ENCODE results near the gene SEMG2.

Gene SEMG2, protein sequence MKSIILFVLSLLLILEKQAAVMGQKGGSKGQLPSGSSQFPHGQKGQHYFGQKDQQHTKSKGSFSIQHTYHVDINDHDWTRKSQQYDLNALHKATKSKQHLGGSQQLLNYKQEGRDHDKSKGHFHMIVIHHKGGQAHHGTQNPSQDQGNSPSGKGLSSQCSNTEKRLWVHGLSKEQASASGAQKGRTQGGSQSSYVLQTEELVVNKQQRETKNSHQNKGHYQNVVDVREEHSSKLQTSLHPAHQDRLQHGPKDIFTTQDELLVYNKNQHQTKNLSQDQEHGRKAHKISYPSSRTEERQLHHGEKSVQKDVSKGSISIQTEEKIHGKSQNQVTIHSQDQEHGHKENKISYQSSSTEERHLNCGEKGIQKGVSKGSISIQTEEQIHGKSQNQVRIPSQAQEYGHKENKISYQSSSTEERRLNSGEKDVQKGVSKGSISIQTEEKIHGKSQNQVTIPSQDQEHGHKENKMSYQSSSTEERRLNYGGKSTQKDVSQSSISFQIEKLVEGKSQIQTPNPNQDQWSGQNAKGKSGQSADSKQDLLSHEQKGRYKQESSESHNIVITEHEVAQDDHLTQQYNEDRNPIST

DNA sequence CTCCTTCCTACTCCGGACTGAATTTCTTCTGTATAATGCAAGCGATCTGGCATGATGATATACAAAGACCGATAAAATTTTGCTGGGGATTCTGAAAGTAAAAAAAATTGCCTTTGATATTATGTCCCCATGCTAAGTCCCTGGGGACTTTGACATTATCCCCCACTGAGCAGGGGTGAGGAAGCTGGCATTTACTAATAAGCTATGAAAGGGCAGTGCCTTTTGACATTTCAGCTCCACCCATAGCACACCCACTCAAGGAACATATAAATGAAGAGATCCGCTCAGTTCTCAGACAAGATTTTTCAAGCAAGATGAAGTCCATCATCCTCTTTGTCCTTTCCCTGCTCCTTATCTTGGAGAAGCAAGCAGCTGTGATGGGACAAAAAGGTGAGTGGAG is at the start of gene SEMG2:
SEMG2 (plus strand) TSS at position 298 of the 400 bp plus-strand sequence; CDS start at position 315, 17 bp downstream.
- TF ChIP-seq, protein P1, sequence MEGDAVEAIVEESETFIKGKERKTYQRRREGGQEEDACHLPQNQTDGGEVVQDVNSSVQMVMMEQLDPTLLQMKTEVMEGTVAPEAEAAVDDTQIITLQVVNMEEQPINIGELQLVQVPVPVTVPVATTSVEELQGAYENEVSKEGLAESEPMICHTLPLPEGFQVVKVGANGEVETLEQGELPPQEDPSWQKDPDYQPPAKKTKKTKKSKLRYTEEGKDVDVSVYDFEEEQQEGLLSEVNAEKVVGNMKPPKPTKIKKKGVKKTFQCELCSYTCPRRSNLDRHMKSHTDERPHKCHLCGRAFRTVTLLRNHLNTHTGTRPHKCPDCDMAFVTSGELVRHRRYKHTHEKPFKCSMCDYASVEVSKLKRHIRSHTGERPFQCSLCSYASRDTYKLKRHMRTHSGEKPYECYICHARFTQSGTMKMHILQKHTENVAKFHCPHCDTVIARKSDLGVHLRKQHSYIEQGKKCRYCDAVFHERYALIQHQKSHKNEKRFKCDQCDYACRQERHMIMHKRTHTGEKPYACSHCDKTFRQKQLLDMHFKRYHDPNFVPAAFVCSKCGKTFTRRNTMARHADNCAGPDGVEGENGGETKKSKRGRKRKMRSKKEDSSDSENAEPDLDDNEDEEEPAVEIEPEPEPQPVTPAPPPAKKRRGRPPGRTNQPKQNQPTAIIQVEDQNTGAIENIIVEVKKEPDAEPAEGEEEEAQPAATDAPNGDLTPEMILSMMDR (IDR thresholded peaks at IDR 0.05) = no peak

DNA sequence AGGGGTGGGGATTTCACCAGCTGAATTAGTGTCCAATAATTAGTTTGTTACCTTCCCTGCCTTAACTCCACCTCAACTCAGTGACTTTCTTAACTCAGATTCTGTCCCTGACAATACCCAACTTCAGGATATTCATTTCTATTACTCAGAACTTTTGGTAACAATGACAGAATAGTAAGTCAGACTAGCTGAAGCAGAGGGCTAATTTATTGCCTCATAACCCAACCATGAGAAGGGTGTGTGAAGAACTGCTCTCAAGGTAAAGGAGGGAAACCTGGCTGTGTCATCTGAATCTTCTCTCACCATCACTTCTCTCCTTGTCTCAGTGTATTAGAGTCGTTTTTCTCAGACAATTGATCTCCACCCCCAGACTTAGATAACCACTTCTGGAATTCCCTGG is 47.7 kb upstream of the SEMG2 start:
- TF ChIP-seq, protein P1 (IDR thresholded peaks at IDR 0.05) = no peak

DNA sequence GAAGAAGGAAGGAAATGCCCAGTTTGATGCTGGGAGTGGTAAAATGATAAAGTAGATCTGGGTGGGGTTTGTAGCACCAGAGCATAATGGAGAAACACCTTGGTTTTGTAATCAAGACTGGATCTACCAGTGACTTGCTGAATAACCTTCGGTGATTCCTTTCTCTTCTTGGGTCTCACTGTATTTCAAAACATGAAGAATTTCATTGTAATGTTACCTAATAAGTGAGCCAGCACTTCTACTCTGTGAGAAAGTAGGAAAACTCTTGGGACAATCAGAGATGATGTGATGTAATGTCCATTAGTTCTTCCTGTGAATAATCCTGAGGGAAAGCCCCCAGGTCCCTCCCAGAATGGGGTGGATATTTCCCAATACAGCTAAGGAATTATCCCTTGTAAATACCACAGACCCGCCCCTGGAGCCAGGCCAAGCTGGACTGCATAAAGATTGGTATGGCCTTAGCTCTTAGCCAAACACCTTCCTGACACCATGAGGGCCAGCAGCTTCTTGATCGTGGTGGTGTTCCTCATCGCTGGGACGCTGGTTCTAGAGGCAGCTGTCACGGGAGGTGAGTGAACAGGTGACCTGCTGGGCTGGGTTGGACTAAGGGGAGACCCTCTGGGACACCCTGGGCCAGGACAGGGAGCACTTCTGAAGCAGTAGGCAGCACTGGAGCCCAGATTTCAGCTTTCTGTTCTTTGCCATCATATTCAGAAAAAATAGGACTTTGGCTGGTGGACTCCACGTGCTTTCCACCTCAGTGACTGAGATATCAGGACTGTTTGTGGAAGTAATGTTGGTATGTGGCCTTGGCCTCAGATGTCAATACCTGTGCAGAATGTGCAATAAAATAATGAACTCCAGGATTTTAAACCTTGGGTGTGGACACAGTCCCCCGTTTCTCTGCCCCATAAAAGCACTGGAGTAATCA is 46.5 kb upstream of the SEMG2 start, which contains the start of gene PI3:
PI3 (plus strand) TSS at position 469 of the 931 bp plus-strand sequence; CDS start at position 490, 21 bp downstream.
- TF ChIP-seq, protein P1 (IDR thresholded peaks at IDR 0.05) = no peak

DNA sequence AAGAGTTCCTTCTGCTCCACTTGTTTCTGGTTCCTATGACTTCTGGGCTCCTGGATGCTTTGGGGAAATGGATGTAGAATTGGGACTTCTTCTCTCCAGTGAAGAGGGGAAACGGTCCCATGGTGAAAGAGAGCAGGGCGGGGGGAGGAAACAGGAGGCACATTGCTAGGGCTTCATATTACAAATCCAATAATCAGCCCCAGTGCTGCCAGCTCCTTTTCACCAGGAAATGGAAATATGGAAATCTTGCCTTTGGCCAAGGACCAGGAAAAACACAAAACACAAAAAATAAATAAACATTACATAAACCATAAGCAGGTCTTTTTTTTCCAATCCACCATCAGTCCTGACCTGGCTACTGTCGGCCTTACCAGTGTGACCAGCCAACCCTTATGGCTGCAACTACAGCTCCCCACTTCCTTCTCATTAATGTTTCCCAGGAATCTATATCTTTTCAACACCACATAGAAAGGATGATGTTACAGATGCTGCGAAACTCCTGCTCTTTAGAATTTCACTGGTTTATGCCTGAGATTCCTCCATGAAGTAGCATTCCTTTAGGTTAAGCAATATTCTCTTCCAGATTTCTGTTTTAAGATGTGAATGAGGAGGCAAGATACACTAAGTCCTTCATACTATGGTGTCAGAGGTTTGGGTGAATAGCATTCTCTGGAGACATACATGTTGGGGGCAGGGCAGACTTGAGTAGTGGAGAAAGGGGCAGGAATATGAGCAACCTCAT is 44.5 kb upstream of the SEMG2 start:
- TF ChIP-seq, protein P1 (IDR thresholded peaks at IDR 0.05) = no peak

DNA sequence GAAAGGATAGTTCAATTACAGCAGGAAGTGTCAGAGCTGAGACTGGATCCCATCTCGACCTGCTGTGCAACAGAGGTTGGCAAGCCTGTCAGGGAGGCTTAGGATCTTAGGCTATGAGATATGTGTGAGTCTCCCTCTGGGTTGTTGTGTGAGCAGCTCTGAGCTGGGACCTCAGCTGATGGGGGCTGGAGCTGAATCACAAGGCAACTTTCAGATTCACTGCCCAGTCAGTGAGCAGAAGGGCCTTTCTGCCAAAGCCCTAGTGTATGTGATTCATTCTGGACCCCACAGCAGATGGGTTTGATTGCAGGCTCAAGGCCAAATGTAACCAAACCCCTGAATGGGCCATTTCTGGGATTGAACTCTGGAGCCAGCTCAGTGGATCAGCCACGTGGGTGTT is 42.0 kb upstream of the SEMG2 start:
- TF ChIP-seq, protein P1 (IDR thresholded peaks at IDR 0.05) = no peak

DNA sequence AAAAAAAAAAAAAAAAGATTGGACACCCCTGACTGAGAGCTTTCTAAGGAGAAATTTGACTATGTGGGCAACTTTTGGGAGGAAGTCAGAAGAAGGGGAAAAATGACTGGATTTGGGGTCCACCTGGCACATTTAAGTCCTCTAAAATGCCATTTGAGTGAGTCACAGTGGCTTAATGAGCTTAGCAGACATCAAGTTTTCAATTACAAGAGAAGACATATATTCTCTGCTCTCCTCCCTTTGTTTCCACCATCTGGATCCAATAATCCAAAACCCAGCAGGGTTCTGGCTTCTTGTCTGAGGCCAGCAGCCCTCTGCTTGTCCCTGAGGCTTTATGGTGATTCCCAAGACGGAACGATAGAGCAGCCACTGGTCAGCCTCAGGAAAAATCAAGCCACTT is 39.5 kb upstream of the SEMG2 start:
- TF ChIP-seq, protein P1 (IDR thresholded peaks at IDR 0.05) = no peak

DNA sequence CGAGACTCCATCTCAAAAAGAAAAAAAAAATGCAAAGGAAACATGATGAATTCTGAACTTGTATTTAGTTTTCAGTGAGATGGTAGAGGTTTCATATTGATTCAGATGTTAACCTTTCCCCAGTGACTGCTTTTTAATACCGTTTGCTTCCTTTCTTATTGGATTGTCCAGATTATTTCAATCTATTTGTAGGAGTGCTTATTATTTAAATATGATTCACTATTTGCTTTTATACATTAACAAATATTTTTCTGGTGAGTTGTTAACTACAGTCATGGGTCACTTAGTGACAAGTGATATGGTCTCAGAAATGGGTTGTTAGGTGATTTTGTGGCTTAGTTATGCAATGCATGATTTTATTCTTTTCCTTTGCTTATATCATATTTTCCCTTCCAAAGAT is 38.1 kb upstream of the SEMG2 start:
- TF ChIP-seq, protein P1 (IDR thresholded peaks at IDR 0.05) = no peak

Data from LNCAP (cell line).